K562 (cell line): ENCODE measurements around the gene PRKCG. TPM values are rescaled to one million over a fixed set of nuclear protein-coding genes. Genes with fewer than 3 reads are reported as not detected.
A peak's percentile ranks its signal among the peaks of the same experiment; 100 is the strongest.

Experiments used
- ARID2 ChIP-seq: fragments of 450-650 bp; IDR thresholded peaks from 2 replicates; pipeline ENCODE4 v1.6.1; 2017; ENCODE audit warnings: antibody characterized with exemption, mild to moderate bottlenecking
- BRD9 ChIP-seq: fragments of 450-650 bp; IDR thresholded peaks from 2 replicates; pipeline ENCODE4 v1.6.1; 2018; ENCODE audit warnings: low read depth; ENCODE audit not compliant: partially characterized antibody
- CBFA2T3 ChIP-seq: fragments of 450-650 bp; IDR thresholded peaks from 2 replicates; pipeline ENCODE4 v1.6.1; 2017
- GATA2 ChIP-seq: sonication (generic); formaldehyde crosslinking; IDR thresholded peaks from 2 replicates; pipeline ENCODE4 v1.4.0; 2020; ENCODE audit warnings: mild to moderate bottlenecking, missing genetic modification reagents
- HBP1 ChIP-seq: fragments of 450-650 bp; formaldehyde crosslinking; IDR thresholded peaks from 2 replicates; pipeline ENCODE4 v1.4.0; 2022; ENCODE audit warnings: missing genetic modification characterization
- HNRNPL ChIP-seq: fragments of 200-400 bp; formaldehyde crosslinking; IDR thresholded peaks from 2 replicates; pipeline ENCODE4 v1.6.1; 2017; ENCODE audit warnings: low read depth, mild to moderate bottlenecking, low read length
- KAT7 ChIP-seq: sonication (generic); formaldehyde crosslinking; IDR thresholded peaks from 2 replicates; pipeline ENCODE4 v1.8.0; 2022; ENCODE audit warnings: missing genetic modification reagents, mild to moderate bottlenecking, borderline replicate concordance
- KHSRP ChIP-seq: fragments of 450-650 bp; IDR thresholded peaks from 2 replicates; pipeline ENCODE4 v1.6.1; 2017
- MECOM ChIP-seq: fragments of 250-450 bp; sonication (Bioruptor Pico); IDR thresholded peaks from 2 replicates; pipeline ENCODE4 v1.8.0; 2022; ENCODE audit warnings: inconsistent platforms
- NFXL1 ChIP-seq: fragments of 450-650 bp; formaldehyde crosslinking; IDR thresholded peaks from 2 replicates; pipeline ENCODE4 v1.4.0; 2021; ENCODE audit warnings: mild to moderate bottlenecking
- U2AF1 ChIP-seq: fragments of 200-400 bp; formaldehyde crosslinking; optimal IDR thresholded peaks from 2 replicates; pipeline ENCODE3; 2017; ENCODE audit warnings: mild to moderate bottlenecking, low read depth, low read length, moderate library complexity
- ZBTB11 ChIP-seq, 3 experiments: fragments of 200-800 bp in 1 of 3; fragments of 250-450 bp in 1 of 3; fragments of 450-650 bp in 1 of 3; sonication (Bioruptor Pico) in 1 of 3; sonication (Bioruptor generic) in 1 of 3; formaldehyde crosslinking in 1 of 3; IDR thresholded peaks; 2 replicates each; pipeline versions ENCODE4 v1.6.1 to v1.8.0; 2016 to 2022; ENCODE audit warnings: mild to moderate bottlenecking in 2 of 3, missing genetic modification characterization in 2 of 3, missing compliant biosample characterization in 1 of 3, moderate library complexity in 1 of 3
- ZFP30 ChIP-seq: fragments of 250-450 bp; sonication (Bioruptor Pico); IDR thresholded peaks from 2 replicates; pipeline ENCODE4 v1.8.0; 2022; ENCODE audit warnings: moderate library complexity, mild to moderate bottlenecking, inconsistent platforms, borderline replicate concordance
- ZNF224 ChIP-seq: sonication (generic); formaldehyde crosslinking; IDR thresholded peaks from 2 replicates; pipeline ENCODE4 v1.8.0; 2022; ENCODE audit warnings: mild to moderate bottlenecking, missing genetic modification reagents
- ZNF263 ChIP-seq: sonication (generic); formaldehyde crosslinking; IDR thresholded peaks from 2 replicates; pipeline ENCODE4 v1.8.0; 2022; ENCODE audit warnings: mild to moderate bottlenecking, missing genetic modification reagents, borderline replicate concordance
- ZNF436 ChIP-seq: fragments of 250-450, 450-650 bp; sonication (Bioruptor Pico); formaldehyde crosslinking; IDR thresholded peaks from 2 replicates; pipeline ENCODE4 v1.7.0; 2020; ENCODE audit warnings: mild to moderate bottlenecking
- ZNF740 ChIP-seq, 3 experiments: fragments of 200-800 bp in 1 of 3; sonication (Bioruptor generic) in 1 of 3; sonication (generic) in 1 of 3; formaldehyde crosslinking in 1 of 3; IDR thresholded peaks; 2 replicates each; pipeline versions ENCODE4 v1.6.1 to v1.8.0; 2016 to 2022; ENCODE audit warnings: mild to moderate bottlenecking in 2 of 3, missing compliant biosample characterization in 2 of 3, missing genetic modification characterization in 2 of 3, missing genetic modification reagents in 1 of 3
- ZNF764 ChIP-seq: fragments of 250-450 bp; sonication (Bioruptor Pico); IDR thresholded peaks from 2 replicates; pipeline ENCODE4 v1.4.0; 2020; ENCODE audit warnings: low read depth, mild to moderate bottlenecking, moderate library complexity
- polyA plus RNA-seq, 8 experiments: library from polyadenylated mRNA; depleted of rRNA in 4 of 8; stranded (reverse) in 5 of 8; unstranded in 3 of 8; fragments of >200 nt; fragmentation: Nextera tagmentation in 2 of 8; fragmentation: Illumina TruSeq in 1 of 8; extraction: Ambion mirVana in 2 of 8; extraction: Trizol in 1 of 8; gene quantifications; 2 replicates each; pipeline versions ENCODE4 v1.2.1 to v1.2.3, GENCODE V29; 2011 to 2014; ENCODE audit warnings: inconsistent platforms in 1 of 8, missing spikeins in 1 of 8
- total RNA-seq, 7 experiments: library from RNA; depleted of rRNA in 6 of 7; stranded (reverse); fragments of >200 nt in 6 of 7; fragmentation: Illumina TruSeq in 2 of 7; extraction: Trizol in 2 of 7; gene quantifications; 2 replicates each; pipeline versions ENCODE4 v1.2.1 to v1.2.3, GENCODE V29; 2011 to 2021; ENCODE audit warnings: low replicate concordance in 1 of 7
- TF ChIP-seq, protein P1 (sequence below): fragments of 450-650 bp; IDR thresholded peaks from 2 replicates; pipeline ENCODE4 v1.6.1; 2016; ENCODE audit warnings: mild to moderate bottlenecking

The PRKCG gene
- total and polyA plus RNA-seq, 9 of the 15 experiments (the other 6 are each of a cell fraction or from before 2014, with no cell fraction given) = not detected

DNA sequence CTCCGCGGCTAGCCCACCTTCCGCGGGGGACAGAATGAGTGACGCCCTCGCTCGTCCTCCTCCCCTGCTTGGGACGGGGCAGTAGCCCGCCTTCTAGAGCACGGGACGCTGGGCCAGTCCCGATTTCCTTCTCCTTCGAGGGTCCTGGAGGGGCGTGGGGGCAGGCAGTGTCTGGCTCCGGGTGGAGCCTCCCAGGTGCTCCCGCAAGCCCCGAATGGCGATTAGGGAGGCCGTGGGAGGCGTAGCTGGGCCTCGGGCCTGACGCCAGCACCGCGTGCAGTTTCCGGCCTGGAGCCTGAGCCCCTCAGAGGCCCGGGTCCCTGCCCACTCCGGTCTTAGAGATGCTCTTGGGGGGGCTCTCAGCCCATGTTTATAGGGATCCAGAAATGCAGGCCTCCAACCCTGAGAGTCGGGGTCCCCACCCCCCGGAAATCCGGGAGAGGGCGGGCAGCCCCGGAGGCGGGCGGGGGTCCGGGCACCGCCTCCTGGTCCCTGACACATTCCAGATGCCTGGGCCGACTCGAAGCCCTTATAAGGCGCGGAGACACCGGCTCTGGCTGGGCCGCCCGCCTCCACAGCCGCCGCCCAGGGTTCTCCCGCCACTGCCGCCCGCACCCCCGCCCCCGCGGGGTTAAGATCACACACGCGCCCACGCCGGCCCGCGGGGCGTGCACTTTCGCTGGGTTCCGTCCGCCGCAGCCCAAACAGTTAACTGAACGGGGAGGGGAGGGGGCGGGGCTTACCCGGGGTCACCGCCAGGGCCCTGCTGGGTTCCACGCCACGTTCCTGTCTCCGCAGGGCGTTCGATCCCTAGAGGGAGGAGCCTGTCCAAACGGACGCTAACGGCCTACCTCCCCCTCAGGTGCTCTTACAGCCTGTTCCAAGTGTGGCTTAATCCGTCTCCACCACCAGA, 12.8 kb upstream of the PRKCG start (continued):
- TF ChIP-seq ZFP30 (CRISPR knock-in tag) (no peak), ZNF436 (CRISPR knock-in tag) (no peak), ZNF263 (CRISPR knock-in tag) (peak; percentile 69), MECOM (CRISPR knock-in tag) (no peak), CBFA2T3 (peak; percentile 28; the same call in 1 of the 2 replicates), ARID2 (no peak), NFXL1 (CRISPR knock-in tag) (no peak), KHSRP (no peak), BRD9 (no peak), HBP1 (CRISPR knock-in tag) (no peak), KAT7 (CRISPR knock-in tag) (no peak), ZNF764 (CRISPR knock-in tag) (no peak), HNRNPL (no peak), ZNF224 (no peak), GATA2 (CRISPR knock-in tag) (no peak), U2AF1 (peak; percentile 78), ZBTB11 (CRISPR knock-in tag; IDR thresholded peaks at IDR 0.05) (peak in 1 of 3 experiments; percentile 66; a peak in 2 of 6 replicates), ZNF740 (CRISPR knock-in tag; IDR thresholded peaks at IDR 0.05) (peak; percentile 55; the same call in 1 of the 2 replicates), ZNF740 (tag; IDR thresholded peaks at IDR 0.05) (no peak)
- TF ChIP-seq, protein P1, sequence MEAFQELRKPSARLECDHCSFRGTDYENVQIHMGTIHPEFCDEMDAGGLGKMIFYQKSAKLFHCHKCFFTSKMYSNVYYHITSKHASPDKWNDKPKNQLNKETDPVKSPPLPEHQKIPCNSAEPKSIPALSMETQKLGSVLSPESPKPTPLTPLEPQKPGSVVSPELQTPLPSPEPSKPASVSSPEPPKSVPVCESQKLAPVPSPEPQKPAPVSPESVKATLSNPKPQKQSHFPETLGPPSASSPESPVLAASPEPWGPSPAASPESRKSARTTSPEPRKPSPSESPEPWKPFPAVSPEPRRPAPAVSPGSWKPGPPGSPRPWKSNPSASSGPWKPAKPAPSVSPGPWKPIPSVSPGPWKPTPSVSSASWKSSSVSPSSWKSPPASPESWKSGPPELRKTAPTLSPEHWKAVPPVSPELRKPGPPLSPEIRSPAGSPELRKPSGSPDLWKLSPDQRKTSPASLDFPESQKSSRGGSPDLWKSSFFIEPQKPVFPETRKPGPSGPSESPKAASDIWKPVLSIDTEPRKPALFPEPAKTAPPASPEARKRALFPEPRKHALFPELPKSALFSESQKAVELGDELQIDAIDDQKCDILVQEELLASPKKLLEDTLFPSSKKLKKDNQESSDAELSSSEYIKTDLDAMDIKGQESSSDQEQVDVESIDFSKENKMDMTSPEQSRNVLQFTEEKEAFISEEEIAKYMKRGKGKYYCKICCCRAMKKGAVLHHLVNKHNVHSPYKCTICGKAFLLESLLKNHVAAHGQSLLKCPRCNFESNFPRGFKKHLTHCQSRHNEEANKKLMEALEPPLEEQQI = no peak
